Endodermal cell (in vitro differentiated cells): ENCODE data around the gene PSMB11. TPM values are rescaled to one million over a fixed set of nuclear protein-coding genes. Genes with fewer than 3 reads are reported as not detected.

ENCODE experiments used
- DNase-seq: peaks from one replicate; pipeline ENCODE4 v3.0.0-alpha.2; 2017
- H3K27ac ChIP-seq: 2 replicates; pipeline ENCODE4 v1.5.1; 2013; ENCODE audit warnings: mild to moderate bottlenecking, low read depth, low read length, moderate library complexity
- H3K27me3 ChIP-seq: 2 replicates; pipeline ENCODE4 v1.6.1; 2013; ENCODE audit warnings: mild to moderate bottlenecking, low read length, moderate library complexity; ENCODE audit not compliant: insufficient read depth, control insufficient read depth, poor library complexity, severe bottlenecking
- H3K36me3 ChIP-seq: 2 replicates; pipeline ENCODE4 v1.7.0; 2013; ENCODE audit warnings: mild to moderate bottlenecking, low read length, moderate library complexity; ENCODE audit not compliant: control insufficient read depth, insufficient read depth
- H3K4me1 ChIP-seq: one replicate; pipeline ENCODE4 v1.7.0; 2013; ENCODE audit warnings: low read length; ENCODE audit not compliant: control insufficient read depth, insufficient read depth
- H3K4me3 ChIP-seq: 2 replicates; pipeline ENCODE4 v1.5.1; 2013; ENCODE audit warnings: mild to moderate bottlenecking, low read length, moderate library complexity
- H3K9ac ChIP-seq: 2 replicates; pipeline ENCODE4 v1.6.1; 2013; ENCODE audit warnings: mild to moderate bottlenecking, low read length, moderate library complexity; ENCODE audit not compliant: poor library complexity, severe bottlenecking; ENCODE audit errors: extremely low read depth
- H3K9me3 ChIP-seq: 2 replicates; pipeline ENCODE4 v1.6.1; 2013; ENCODE audit warnings: mild to moderate bottlenecking, low read length, moderate library complexity; ENCODE audit not compliant: control insufficient read depth
- H3K27ac Mint-ChIP-seq: 2 replicates; pipeline ENCODE4 v1.8.0; 2020; ENCODE audit warnings: mixed read lengths
- H3K27me3 Mint-ChIP-seq: 2 replicates; pipeline ENCODE4 v1.8.0; 2021; ENCODE audit warnings: mild to moderate bottlenecking, mixed read lengths; ENCODE audit not compliant: insufficient read depth
- H3K36me3 Mint-ChIP-seq: 2 replicates; pipeline ENCODE4 v1.8.0; 2020; ENCODE audit warnings: low read depth, mixed read lengths
- H3K4me1 Mint-ChIP-seq: 2 replicates; pipeline ENCODE4 v1.8.0; 2020; ENCODE audit warnings: mixed read lengths
- H3K4me3 Mint-ChIP-seq: 2 replicates; pipeline ENCODE4 v1.8.0; 2020; ENCODE audit warnings: mild to moderate bottlenecking, moderate library complexity, mixed read lengths
- H3K9me3 Mint-ChIP-seq: 2 replicates; pipeline ENCODE4 v1.8.0; 2020; ENCODE audit warnings: mild to moderate bottlenecking, mixed read lengths
- CTCF ChIP-seq: fragments of 200-600 bp; sonication (generic); conservative IDR thresholded peaks from 2 replicates; pipeline ENCODE4 v1.5.0; 2021; ENCODE audit warnings: antibody characterized with exemption, mild to moderate bottlenecking
- WGBS, 2 experiments: methylation state at CpG; one replicate each; pipeline versions ENCODE4 v1.1.5 to v1.1.7; 2013; ENCODE audit warnings: missing lambda C conversion rate in 2 of 2, mixed read lengths in 1 of 2; ENCODE audit not compliant: insufficient coverage in 1 of 2, insufficient read length in 1 of 2; 5-methylcytosine and 5-hydroxymethylcytosine counted together
- total RNA-seq, 2 donors: library from RNA; stranded (reverse); fragmentation: NEBNext Ultra II Directional in 1 of 2; extraction: Animal tissue kit (Norgen Biotek cat#: 25700) in 1 of 2; gene quantifications; 2 replicates in 1 of 2; 3 replicates in 1 of 2; pipeline ENCODE4 v1.2.1, GENCODE V29; 2021

PSMB11 gene
- total RNA-seq, 2 donors from 2014 or later: not detected

GRCh38 chr14:23005451-23006187 is 36.4 kb upstream of the PSMB11 start:
- Mint-ChIP-seq H3K27me3 (no peaks in the 10 kb centered on the region), H3K27ac (no peak overlapping the region), H3K9me3 (peaks cover 3% of the 10 kb centered on the region), H3K4me3 (peak overlapping the region; percentile 79), H3K4me1 (peaks cover 19% of the 10 kb centered on the region), H3K36me3 (no peaks in the 10 kb centered on the region)
- Histone ChIP-seq H3K36me3 (no peaks in the 10 kb centered on the region), H3K4me1 (peaks cover 4% of the 10 kb centered on the region), H3K27me3 (no peaks in the 10 kb centered on the region), H3K27ac (no peak overlapping the region), H3K9me3 (no peaks in the 10 kb centered on the region), H3K9ac (no peak overlapping the region), H3K4me3 (peak overlapping the region; percentile 92)
- TF ChIP-seq CTCF: no peak
- WGBS, 2 experiments: 61 to 82% methylated on average over 2 of the region's 3 CpGs
- DNase-seq: no peak

GRCh38 chr14:23006188-23006534 is 35.9 kb upstream of the PSMB11 start:
- Mint-ChIP-seq H3K9me3 (peaks cover 3% of the 10 kb centered on the region), H3K4me3 (peak overlapping the region; percentile 79), H3K27ac (peak overlapping the region; percentile 95), H3K27me3 (no peaks in the 10 kb centered on the region), H3K36me3 (no peaks in the 10 kb centered on the region), H3K4me1 (peaks cover 19% of the 10 kb centered on the region)
- no peak for DNase-seq
- peak overlapping the region; percentile 92 for H3K4me3 ChIP-seq
- H3K27me3 ChIP-seq: no peaks in the 10 kb centered on the region
- H3K36me3 ChIP-seq: no peaks in the 10 kb centered on the region
- TF ChIP-seq CTCF: no peak
- H3K27ac ChIP-seq: no peak overlapping the region
- H3K9ac ChIP-seq: peak overlapping the region; percentile 73
- 70 to 79% methylated on average over 4 to 5 of the region's 5 CpGs for WGBS, 2 experiments
- H3K9me3 ChIP-seq: no peaks in the 10 kb centered on the region
- H3K4me1 ChIP-seq: peaks cover 4% of the 10 kb centered on the region

GRCh38 chr14:23006544-23007419 is 35.2 kb upstream of the PSMB11 start:
- WGBS, 2 experiments: 0 to 1% methylated on average over 45 to 62 of the region's 62 CpGs
- H3K9me3 Mint-ChIP-seq: peaks cover 3% of the 10 kb centered on the region

More at GRCh38 chr14:23006544-23007419, 35.2 kb upstream of the PSMB11 start:
- H3K9ac ChIP-seq: peak overlapping the region; percentile 73
- peak overlapping the region; percentile 92 for H3K4me3 ChIP-seq
- peak overlapping the region; percentile 95 for H3K27ac Mint-ChIP-seq
- peak; percentile 98 for DNase-seq
- no peaks in the 10 kb centered on the region for H3K36me3 ChIP-seq
- H3K27ac ChIP-seq: peak overlapping the region; percentile 69
- H3K36me3 Mint-ChIP-seq: no peaks in the 10 kb centered on the region
- H3K9me3 ChIP-seq: no peaks in the 10 kb centered on the region
- TF ChIP-seq CTCF: peak; percentile 58
- H3K4me1 Mint-ChIP-seq: peaks cover 19% of the 10 kb centered on the region
- peak overlapping the region; percentile 79 for H3K4me3 Mint-ChIP-seq
- H3K27me3 ChIP-seq: no peaks in the 10 kb centered on the region
- H3K27me3 Mint-ChIP-seq: no peaks in the 10 kb centered on the region
- peaks cover 4% of the 10 kb centered on the region for H3K4me1 ChIP-seq
